CD14-positive monocyte (primary cell): Measurements from ENCODE around the gene ZNF76. TPM values are rescaled to one million over a fixed set of nuclear protein-coding genes. Genes with fewer than 3 reads are reported as not detected.
A peak's percentile ranks its signal among the peaks of the same experiment; 100 is the strongest.

ENCODE experiments used
- DNase-seq, 3 donors: peaks; one replicate each; pipeline ENCODE4 v3.0.0-alpha.2; 2011 to 2022
- H2AFZ ChIP-seq: 2 replicates; pipeline ENCODE4 v1.6.0; 2012; ENCODE audit warnings: mild to moderate bottlenecking, low read depth, low read length, inconsistent platforms; ENCODE audit not compliant: insufficient read depth, poor library complexity, severe bottlenecking
- H3K27ac ChIP-seq, 2 donors: 1 replicate in 1 of 2; 2 replicates in 1 of 2; pipeline ENCODE4 v1.5.1; 2012 to 2013; ENCODE audit warnings: low read length in 2 of 2, control low read depth in 1 of 2, inconsistent platforms in 1 of 2, low read depth in 1 of 2, mild to moderate bottlenecking in 1 of 2
- H3K27me3 ChIP-seq, 2 donors: one replicate each; pipeline versions ENCODE4 v1.6.0 to v1.6.1; 2011 to 2013; ENCODE audit warnings: low read length in 2 of 2; ENCODE audit not compliant: control insufficient read depth in 2 of 2, insufficient read depth in 2 of 2
- H3K36me3 ChIP-seq, 2 donors: replicated peaks in 1 of 2; 1 replicate in 1 of 2; 2 replicates in 1 of 2; pipeline versions ENCODE4 v1.5.1 to v1.6.1; 2012 to 2013; ENCODE audit warnings: low read length in 2 of 2, control low read depth in 1 of 2, inconsistent platforms in 1 of 2, mild to moderate bottlenecking in 1 of 2; ENCODE audit not compliant: insufficient read depth in 2 of 2, control insufficient read depth in 1 of 2
- H3K4me1 ChIP-seq, 2 donors: 1 replicate in 1 of 2; 2 replicates in 1 of 2; pipeline versions ENCODE4 v1.5.1 to v1.6.1; 2012 to 2013; ENCODE audit warnings: low read length in 2 of 2, control low read depth in 1 of 2, inconsistent platforms in 1 of 2, mild to moderate bottlenecking in 1 of 2, moderate library complexity in 1 of 2; ENCODE audit not compliant: insufficient read depth in 2 of 2, control insufficient read depth in 1 of 2
- H3K4me2 ChIP-seq: replicated peaks from 2 replicates; pipeline ENCODE3; 2012; ENCODE audit warnings: low read length, moderate library complexity, mild to moderate bottlenecking; ENCODE audit not compliant: poor library complexity, severe bottlenecking; ENCODE audit errors: extremely low read depth
- H3K4me3 ChIP-seq, 3 experiments: fragments of 200-600 bp in 1 of 3; sonication (generic) in 1 of 3; replicated peaks in 1 of 3; 1 replicate in 2 of 3; 2 replicates in 1 of 3; pipeline ENCODE4 v1.5.1; 2011 to 2013; ENCODE audit warnings: low read length in 3 of 3, mild to moderate bottlenecking in 3 of 3, control low read depth in 2 of 3, low read depth in 2 of 3, inconsistent platforms in 1 of 3, moderate library complexity in 1 of 3
- H3K79me2 ChIP-seq: 2 replicates; pipeline ENCODE4 v1.6.0; 2012; ENCODE audit warnings: mild to moderate bottlenecking, control low read depth, inconsistent platforms, low read length, moderate library complexity; ENCODE audit not compliant: insufficient read depth
- H3K9ac ChIP-seq: 2 replicates; pipeline ENCODE4 v1.6.0; 2017; ENCODE audit warnings: low read length, mild to moderate bottlenecking; ENCODE audit not compliant: insufficient read depth, poor library complexity, severe bottlenecking
- H3K9me3 ChIP-seq, 2 donors: replicated peaks in 1 of 2; 1 replicate in 1 of 2; 2 replicates in 1 of 2; pipeline versions ENCODE4 v1.5.1 to v1.6.1; 2012 to 2013; ENCODE audit warnings: low read length in 2 of 2, control low read depth in 1 of 2; ENCODE audit not compliant: control insufficient read depth in 1 of 2, insufficient read depth in 1 of 2
- H4K20me1 ChIP-seq: 2 replicates; pipeline ENCODE4 v1.6.0; 2012; ENCODE audit warnings: mild to moderate bottlenecking, low read length, control low read depth, moderate library complexity; ENCODE audit not compliant: insufficient read depth
- H3K27ac Mint-ChIP-seq, 7 donors: one replicate each; pipeline ENCODE4 v1.8.0; 2020; ENCODE audit warnings: mild to moderate bottlenecking in 7 of 7, mixed read lengths in 7 of 7, moderate library complexity in 6 of 7, inconsistent platforms in 2 of 7
- H3K27me3 Mint-ChIP-seq, 3 donors: one replicate each; pipeline ENCODE4 v1.8.0; 2021 to 2022; ENCODE audit warnings: low read depth in 3 of 3, mild to moderate bottlenecking in 3 of 3, mixed read lengths in 3 of 3, moderate library complexity in 3 of 3, inconsistent platforms in 1 of 3
- H3K36me3 Mint-ChIP-seq, 2 donors: one replicate each; pipeline ENCODE4 v1.8.0; 2020; ENCODE audit warnings: mixed read lengths in 2 of 2, inconsistent platforms in 1 of 2, mild to moderate bottlenecking in 1 of 2
- H3K4me1 Mint-ChIP-seq: one replicate; pipeline ENCODE4 v1.8.0; 2020; ENCODE audit warnings: mild to moderate bottlenecking, mixed read lengths
- H3K4me3 Mint-ChIP-seq, 2 donors: one replicate each; pipeline ENCODE4 v1.8.0; 2020; ENCODE audit warnings: mild to moderate bottlenecking in 2 of 2, mixed read lengths in 2 of 2, moderate library complexity in 1 of 2
- H3K9me3 Mint-ChIP-seq, 7 donors: one replicate each; pipeline ENCODE4 v1.8.0; 2020 to 2022; ENCODE audit warnings: mixed read lengths in 7 of 7, mild to moderate bottlenecking in 6 of 7, moderate library complexity in 6 of 7, inconsistent platforms in 2 of 7
- CTCF ChIP-seq: fragments of 200-600 bp; IDR thresholded peaks from one replicate; pipeline ENCODE4 v1.8.0; 2022; ENCODE audit warnings: antibody characterized with exemption, mild to moderate bottlenecking
- WGBS: methylation state at CpG from one replicate; pipeline ENCODE4 v1.1.5; 2013; ENCODE audit warnings: missing lambda C conversion rate; ENCODE audit not compliant: insufficient coverage; 5-methylcytosine and 5-hydroxymethylcytosine counted together
- intact Hi-C, 2 donors: fragments of 100-400 bp; cut with micrococcal nuclease; formaldehyde crosslinking; loops; one replicate each; pipeline versions ENCODE4 v1.15.0 to v1.15.1; 2023
- polyA plus RNA-seq, 3 donors: library from polyadenylated mRNA; depleted of rRNA in 1 of 3; unstranded in 2 of 3; stranded (reverse) in 1 of 3; fragments of 300-500 nt in 2 of 3; fragments of >200 nt in 1 of 3; fragmentation: Illumina TruSeq in 2 of 3; gene quantifications; 1 replicate in 2 of 3; 2 replicates in 1 of 3; pipeline ENCODE4 v1.2.3, GENCODE V29; 2012 to 2021

Gene ZNF76
- polyA plus RNA-seq, 3 donors = 6.8 to 49.7 (median 9.6) TPM

DNA sequence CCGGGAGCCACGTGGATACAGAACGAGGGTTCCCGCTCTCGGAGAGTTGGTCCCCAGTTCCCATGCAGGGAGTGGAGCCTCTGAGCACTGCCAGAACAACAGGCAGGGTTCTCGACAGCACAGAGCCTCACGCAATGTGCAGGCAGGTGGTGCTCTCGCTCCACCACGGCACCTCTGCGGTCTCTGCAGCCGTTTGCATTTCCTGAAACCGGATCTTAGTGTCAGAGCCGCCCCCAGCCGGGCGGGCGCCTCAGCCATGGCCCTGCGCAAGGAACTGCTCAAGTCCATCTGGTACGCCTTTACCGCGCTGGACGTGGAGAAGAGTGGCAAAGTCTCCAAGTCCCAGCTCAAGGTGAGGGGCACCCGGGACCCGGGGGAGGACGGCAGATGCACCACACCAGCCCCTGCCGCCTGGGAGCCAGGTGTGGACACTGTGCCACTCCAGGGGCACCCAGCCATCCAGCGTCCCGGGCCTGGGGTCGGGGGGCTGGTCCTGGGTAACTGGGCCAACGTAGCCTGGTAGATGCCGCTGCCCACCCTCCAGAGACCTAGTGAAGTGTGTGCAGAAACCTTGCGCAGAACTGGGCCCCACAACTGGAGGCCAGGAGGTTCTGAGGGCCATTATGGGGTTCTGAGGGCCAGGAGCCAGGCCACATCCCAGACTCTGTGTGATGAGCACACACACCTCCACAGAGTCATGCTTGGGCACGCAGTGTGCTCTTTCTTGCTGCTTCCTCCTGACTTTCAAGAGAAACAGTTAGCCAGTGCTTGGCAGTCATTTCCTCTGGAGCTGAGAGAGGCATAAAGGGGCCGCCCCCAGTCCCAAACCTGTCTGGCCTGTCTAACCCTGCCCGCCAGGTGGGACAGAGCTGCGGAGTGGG, 38.3 kb downstream of the ZNF76 start, which contains the start of gene DEF6:
TSS of gene DEF6 (plus strand) at position 218 of the 881 bp plus-strand sequence. CDS start at position 257, 39 bp downstream.
- H3K9me3 Mint-ChIP-seq = no peaks in the 10 kb centered on the region
- Histone ChIP-seq H3K79me2 (peaks cover 47% of the 10 kb centered on the region), H3K27me3 (no peaks in the 10 kb centered on the region), H3K4me1 (peaks cover 63 to 66% of the 10 kb centered on the region in 2 donors), H3K9ac (peak within 1 kb of the TSS; percentile 91), H3K9me3 (no peaks in the 10 kb centered on the region), H4K20me1 (no peaks in the 10 kb centered on the region), H3K27ac (peak within 1 kb of the TSS; percentile 80 to 94), H2AFZ (peak within 1 kb of the TSS; percentile 74), H3K4me2 (peak within 1 kb of the TSS; percentile 94), H3K36me3 (peaks cover 24 to 36% of the 10 kb centered on the region in 2 donors), H3K4me3 (peak within 1 kb of the TSS; percentile 68 to 94 (median 88))
- WGBS = under 1% methylated on average over 32 of the region's 35 CpGs
- TF ChIP-seq CTCF = peak; percentile 80
- H3K4me3 Mint-ChIP-seq = peak within 1 kb of the TSS; percentile 79 to 90
- intact Hi-C loops = loop anchor here (1.0 to 10.0 kb wide), 7 partner anchors 15 to 437 kb away; partner anchors contain the start of genes RPL10A (in 2 of the 2), ARMC12 (in 1 of the 2) and PPARD (in 1 of the 2)
- peaks cover 0 to 4% (median 0%) of the 10 kb centered on the region in 3 donors for H3K27me3 Mint-ChIP-seq
- peaks cover 60% of the 10 kb centered on the region for H3K4me1 Mint-ChIP-seq
- peak within 1 kb of the TSS; percentile 91 to 97 (median 95) for H3K27ac Mint-ChIP-seq
- peak; percentile 80 to 90 (median 83) for DNase-seq
- peaks cover 33 to 54% of the 10 kb centered on the region in 2 donors for H3K36me3 Mint-ChIP-seq

GRCh38 chr6:35298625-35299140, 39.1 kb downstream of the ZNF76 start:
- Histone ChIP-seq H4K20me1 (no peaks in the 10 kb centered on the region), H3K4me2 (peak overlapping the region; percentile 94), H3K27ac (peak overlapping the region; percentile 80 to 94), H3K4me3 (peak overlapping the region; percentile 68 to 94 (median 88)), H3K27me3 (no peaks in the 10 kb centered on the region), H3K4me1 (peaks cover 71 to 74% of the 10 kb centered on the region in 2 donors), H3K9me3 (no peaks in the 10 kb centered on the region), H3K36me3 (peaks cover 16 to 28% of the 10 kb centered on the region in 2 donors), H2AFZ (peak overlapping the region; percentile 74), H3K9ac (peak overlapping the region; percentile 91), H3K79me2 (peaks cover 56% of the 10 kb centered on the region)
- H3K4me3 Mint-ChIP-seq = peak overlapping the region; percentile 79 to 90
- WGBS = 0% methylated on average over 2 of the region's 6 CpGs
- H3K36me3 Mint-ChIP-seq = peaks cover 28 to 50% of the 10 kb centered on the region in 2 donors
- no peaks in the 10 kb centered on the region for H3K9me3 Mint-ChIP-seq
- DNase-seq = no peak
- peaks cover 0 to 4% (median 0%) of the 10 kb centered on the region in 3 donors for H3K27me3 Mint-ChIP-seq
- peak overlapping the region; percentile 91 to 97 (median 95) for H3K27ac Mint-ChIP-seq
- TF ChIP-seq CTCF = no peak
- peaks cover 68% of the 10 kb centered on the region for H3K4me1 Mint-ChIP-seq
- intact Hi-C loops = loop anchor here (2.0 to 10.0 kb wide), 6 partner anchors 14 to 436 kb away; partner anchors contain the start of genes RPL10A (in 2 of the 2), ARMC12 (in 1 of the 2) and PPARD (in 1 of the 2)
